Measurements from ENCODE around the gene RHOJ. TPM values are rescaled to one million over a fixed set of nuclear protein-coding genes. Genes with fewer than 3 reads are reported as not detected.

Gene RHOJ
- total RNA-seq, 4 donors from 2014 or later, result 13.6 to 40.8 (median 25.0) TPM

DNA sequence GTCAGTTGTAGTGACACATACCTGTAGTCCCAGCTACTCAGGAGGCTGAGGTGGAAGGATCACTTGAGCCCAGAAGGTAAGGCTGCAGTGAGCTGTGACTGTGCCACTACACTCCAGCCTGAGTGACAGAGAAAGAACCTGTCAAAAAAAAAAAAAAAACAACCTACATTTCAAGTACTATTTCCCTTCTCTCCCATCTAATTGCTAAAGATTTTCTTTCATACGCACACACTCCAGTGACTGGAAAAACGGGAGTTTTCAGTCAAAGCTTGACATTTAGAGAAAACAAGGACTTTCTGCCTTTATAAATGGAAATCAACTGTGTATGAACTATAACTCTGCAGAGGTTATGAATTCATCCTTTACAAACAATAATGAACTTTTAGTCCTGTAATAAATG, 88.6 kb downstream of the RHOJ start:
- Histone ChIP-seq H3K27me3 (no peaks in the 10 kb centered on the region), H3K4me3 (no peak overlapping the region), H3K4me1 (no peaks in the 10 kb centered on the region), H3K27ac (no peak overlapping the region), H3K36me3 (no peaks in the 10 kb centered on the region), H3K9me3 (no peaks in the 10 kb centered on the region)
- TF ChIP-seq POLR2A (IDR thresholded peaks at IDR 0.05), result no peak
- TF ChIP-seq, protein P1, sequence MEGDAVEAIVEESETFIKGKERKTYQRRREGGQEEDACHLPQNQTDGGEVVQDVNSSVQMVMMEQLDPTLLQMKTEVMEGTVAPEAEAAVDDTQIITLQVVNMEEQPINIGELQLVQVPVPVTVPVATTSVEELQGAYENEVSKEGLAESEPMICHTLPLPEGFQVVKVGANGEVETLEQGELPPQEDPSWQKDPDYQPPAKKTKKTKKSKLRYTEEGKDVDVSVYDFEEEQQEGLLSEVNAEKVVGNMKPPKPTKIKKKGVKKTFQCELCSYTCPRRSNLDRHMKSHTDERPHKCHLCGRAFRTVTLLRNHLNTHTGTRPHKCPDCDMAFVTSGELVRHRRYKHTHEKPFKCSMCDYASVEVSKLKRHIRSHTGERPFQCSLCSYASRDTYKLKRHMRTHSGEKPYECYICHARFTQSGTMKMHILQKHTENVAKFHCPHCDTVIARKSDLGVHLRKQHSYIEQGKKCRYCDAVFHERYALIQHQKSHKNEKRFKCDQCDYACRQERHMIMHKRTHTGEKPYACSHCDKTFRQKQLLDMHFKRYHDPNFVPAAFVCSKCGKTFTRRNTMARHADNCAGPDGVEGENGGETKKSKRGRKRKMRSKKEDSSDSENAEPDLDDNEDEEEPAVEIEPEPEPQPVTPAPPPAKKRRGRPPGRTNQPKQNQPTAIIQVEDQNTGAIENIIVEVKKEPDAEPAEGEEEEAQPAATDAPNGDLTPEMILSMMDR (IDR thresholded peaks at IDR 0.05), result no peak
- intact Hi-C loops (cut with DNase I; ENCODE audit: low total_unique reads), result no loop called here
- no peak for DNase-seq

DNA sequence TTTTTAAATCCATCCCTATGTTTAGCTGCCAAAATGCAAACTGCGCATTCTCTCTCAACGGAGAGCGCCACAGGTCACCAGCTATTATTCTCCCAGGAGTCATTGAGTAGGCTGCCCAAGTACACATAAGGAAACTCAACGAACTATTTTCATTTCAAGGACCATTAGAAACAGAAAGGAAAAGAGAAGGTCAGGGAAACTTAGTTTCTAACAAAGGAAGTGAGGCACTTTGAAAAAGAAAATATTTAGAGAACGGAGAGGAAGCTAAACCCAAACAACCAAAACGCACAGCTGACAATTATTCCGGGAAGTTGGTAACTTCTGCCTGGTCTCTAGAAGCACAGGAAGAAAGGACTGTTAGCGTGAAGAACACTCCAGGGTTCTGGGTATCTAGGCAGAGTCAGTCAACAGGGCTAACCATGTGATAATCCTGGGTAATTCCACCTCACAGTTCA, 91.0 kb downstream of the RHOJ start:
- intact Hi-C loops (cut with DNase I; ENCODE audit: low total_unique reads), result no loop called here
- no peaks in the 10 kb centered on the region for H3K27me3 ChIP-seq
- DNase-seq, result no peak
- H3K9me3 ChIP-seq, result no peaks in the 10 kb centered on the region
- TF ChIP-seq POLR2A (IDR thresholded peaks at IDR 0.05), result no peak
- TF ChIP-seq, protein P1 (IDR thresholded peaks at IDR 0.05), result no peak
- H3K36me3 ChIP-seq, result no peaks in the 10 kb centered on the region
- H3K4me3 ChIP-seq, result no peak overlapping the region
- H3K27ac ChIP-seq, result peak overlapping the region; percentile 21 to 26
- no peaks in the 10 kb centered on the region for H3K4me1 ChIP-seq

GRCh38 chr14:63296060-63296563, 91.9 kb downstream of the RHOJ start:
- DNase-seq, result no peak
- TF ChIP-seq POLR2A (IDR thresholded peaks at IDR 0.05), result no peak
- TF ChIP-seq, protein P1 (IDR thresholded peaks at IDR 0.05), result no peak
- Histone ChIP-seq H3K4me1 (no peaks in the 10 kb centered on the region), H3K27me3 (no peaks in the 10 kb centered on the region), H3K4me3 (no peak overlapping the region), H3K36me3 (no peaks in the 10 kb centered on the region), H3K27ac (peak overlapping the region in 1 of 2 donors; percentile 33), H3K9me3 (no peaks in the 10 kb centered on the region)
- intact Hi-C loops (cut with DNase I; ENCODE audit: low total_unique reads), result no loop called here

- Histone ChIP-seq H3K27me3 (no peaks in the 10 kb centered on the region), H3K4me3 (no peak overlapping the region), H3K27ac (no peak overlapping the region), H3K9me3 (no peaks in the 10 kb centered on the region), H3K36me3 (no peaks in the 10 kb centered on the region), H3K4me1 (no peaks in the 10 kb centered on the region)
- TF ChIP-seq POLR2A (IDR thresholded peaks at IDR 0.05), result no peak
- TF ChIP-seq, protein P1 (IDR thresholded peaks at IDR 0.05), result no peak
- intact Hi-C loops (cut with DNase I; ENCODE audit: low total_unique reads), result no loop called here
- DNase-seq, result no peak
Observed at GRCh38 chr14:63297372-63298063, 93.3 kb downstream of the RHOJ start.

GRCh38 chr14:63299351-63300110, 95.3 kb downstream of the RHOJ start:
- Histone ChIP-seq H3K4me3 (no peak overlapping the region), H3K27me3 (no peaks in the 10 kb centered on the region), H3K27ac (no peak overlapping the region), H3K9me3 (no peaks in the 10 kb centered on the region), H3K4me1 (no peaks in the 10 kb centered on the region), H3K36me3 (no peaks in the 10 kb centered on the region)
- DNase-seq, result no peak
- TF ChIP-seq, protein P1 (IDR thresholded peaks at IDR 0.05), result no peak
- no peak for TF ChIP-seq POLR2A (IDR thresholded peaks at IDR 0.05)
- intact Hi-C loops (cut with DNase I; ENCODE audit: low total_unique reads), result no loop called here
